ENCODE measurements around the gene CFAP74.
A peak's percentile ranks its signal among the peaks of the same experiment; 100 is the strongest.

The CFAP74 gene

DNA sequence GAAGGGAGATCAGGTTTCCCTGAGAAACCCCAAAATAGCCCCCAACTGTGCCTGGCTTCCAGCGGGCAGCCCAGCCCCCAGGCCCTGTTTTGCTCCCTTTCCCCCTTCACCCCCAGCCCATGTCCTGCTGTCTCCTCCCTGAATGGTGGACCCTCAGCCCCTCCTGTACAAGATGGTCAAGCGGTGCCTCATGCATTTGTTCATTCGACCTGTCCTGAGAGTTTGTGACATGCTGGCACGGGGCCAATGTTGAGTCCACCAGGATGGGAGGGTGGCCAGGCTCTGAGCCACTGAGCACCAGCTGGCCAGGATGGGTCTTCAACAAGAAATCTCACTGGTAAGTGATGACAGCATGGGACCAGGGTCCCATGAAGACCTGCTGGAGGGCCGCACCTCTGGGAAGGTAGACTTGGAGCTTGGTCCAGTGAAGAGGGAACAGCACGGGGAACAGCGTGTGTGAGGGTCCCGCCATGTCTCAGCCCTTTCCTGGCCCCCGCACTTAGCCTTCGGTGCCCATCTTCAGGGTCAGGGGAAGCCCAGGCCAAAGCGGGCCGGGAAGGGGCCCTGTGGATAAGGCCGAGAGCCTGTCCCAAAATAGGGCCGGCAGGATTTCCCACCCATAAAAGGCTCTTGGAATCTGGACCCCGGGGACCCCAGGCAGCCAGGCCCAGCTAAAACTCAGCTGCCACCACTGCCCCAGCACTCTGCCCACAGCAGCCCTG is 88.5 kb downstream of the CFAP74 start, which contains the start of gene CALML6:
Gene CALML6, plus strand, starts transcription at position 290 of the 722 bp plus-strand sequence. Its CDS starts 21 bp downstream, at position 311.
- no peak for DNase-seq

- no peak for DNase-seq
These were observed 89.2 kb downstream of the CFAP74 start for GRCh38 chr1:1914101-1914970.

GRCh38 chr1:1911350-1912041 is 92.1 kb downstream of the CFAP74 start:
- DNase-seq, result no peak

- DNase-seq, result no peak
These were observed 92.8 kb downstream of the CFAP74 start for GRCh38 chr1:1910651-1911331.

DNA sequence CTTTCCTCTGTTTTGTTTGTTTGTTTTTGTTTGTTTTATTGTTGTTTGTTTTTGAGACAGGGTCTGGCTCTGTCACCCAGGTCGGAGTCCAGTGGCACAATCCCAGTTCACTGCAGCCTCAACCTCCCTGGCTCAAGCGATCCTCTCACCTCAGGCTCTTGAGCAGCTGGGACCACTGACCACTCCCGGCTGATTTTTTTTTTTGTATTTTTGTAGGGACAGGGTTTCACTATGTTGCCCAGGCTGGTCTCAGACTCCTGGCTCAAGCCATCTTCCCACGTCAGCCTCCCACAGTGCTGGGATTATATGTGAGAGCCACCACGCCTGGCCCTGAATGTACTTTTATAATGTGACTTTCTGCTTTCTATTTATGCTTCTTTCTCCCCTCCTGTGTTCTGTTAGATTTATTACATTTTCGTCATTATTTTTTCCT is 93.5 kb downstream of the CFAP74 start:
- DNase-seq, result no peak

DNA sequence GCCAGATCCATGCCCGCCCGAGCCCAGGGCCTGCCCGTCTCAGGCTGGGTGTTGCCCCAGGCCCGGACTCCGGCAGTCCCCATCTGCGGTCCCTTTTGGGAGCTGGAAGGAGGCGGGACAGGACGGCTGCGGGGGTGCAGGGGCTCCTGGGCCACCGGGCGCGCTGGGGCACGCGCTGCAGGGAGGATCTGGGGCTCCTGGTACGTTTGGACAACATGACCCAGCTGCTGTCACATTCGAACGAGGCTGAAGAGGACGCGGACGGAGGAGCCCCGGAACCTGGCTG is 95.1 kb downstream of the CFAP74 start:
- no peak for DNase-seq

- DNase-seq, result no peak
These were observed 96.4 kb downstream of the CFAP74 start for GRCh38 chr1:1907098-1907736.

DNA sequence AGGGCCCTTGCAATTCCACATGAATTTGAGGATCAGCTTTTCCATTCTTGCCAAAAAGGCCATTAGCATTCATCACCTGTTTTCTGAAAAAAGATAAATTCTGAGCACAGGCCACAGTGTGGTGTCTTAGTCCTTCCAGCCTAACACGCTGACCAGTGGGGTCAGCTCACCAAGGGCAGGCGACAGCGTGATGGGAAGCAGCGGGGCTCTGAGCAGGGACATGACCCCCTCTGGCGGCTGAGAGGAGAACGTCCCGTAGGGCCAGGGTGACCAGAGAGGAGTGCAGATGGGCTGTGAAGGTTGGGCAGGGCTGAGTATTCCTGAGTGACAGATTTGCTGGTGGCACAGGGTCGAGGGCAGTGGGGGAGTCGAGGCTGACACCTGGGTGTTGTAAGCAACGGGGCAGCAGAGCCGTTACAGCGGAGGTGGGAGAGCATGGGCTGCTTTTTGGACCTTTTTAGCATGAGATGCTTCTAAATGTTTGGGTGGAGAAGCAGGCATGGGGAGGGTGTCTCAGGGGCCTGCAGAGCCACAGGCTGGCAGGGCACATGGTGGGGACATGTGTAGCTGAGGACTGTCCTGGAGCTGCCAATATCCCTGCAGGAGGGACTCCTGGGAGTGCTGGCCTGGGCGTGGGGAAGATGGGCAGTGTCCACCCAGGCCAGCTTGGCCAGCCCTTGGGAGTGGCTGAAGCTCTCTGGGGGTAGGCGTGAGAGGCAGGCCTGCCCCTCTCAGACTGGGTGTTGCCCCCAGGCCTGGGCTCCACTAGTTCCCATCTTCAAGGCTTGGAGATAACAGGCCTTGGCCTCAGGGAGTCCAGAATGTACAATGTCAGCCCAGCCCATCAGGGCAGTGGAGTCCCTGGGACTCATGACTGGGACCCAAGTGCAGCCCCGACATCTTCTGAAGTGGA is 97.1 kb downstream of the CFAP74 start:
- peak; percentile 81 to 83 for DNase-seq

DNA sequence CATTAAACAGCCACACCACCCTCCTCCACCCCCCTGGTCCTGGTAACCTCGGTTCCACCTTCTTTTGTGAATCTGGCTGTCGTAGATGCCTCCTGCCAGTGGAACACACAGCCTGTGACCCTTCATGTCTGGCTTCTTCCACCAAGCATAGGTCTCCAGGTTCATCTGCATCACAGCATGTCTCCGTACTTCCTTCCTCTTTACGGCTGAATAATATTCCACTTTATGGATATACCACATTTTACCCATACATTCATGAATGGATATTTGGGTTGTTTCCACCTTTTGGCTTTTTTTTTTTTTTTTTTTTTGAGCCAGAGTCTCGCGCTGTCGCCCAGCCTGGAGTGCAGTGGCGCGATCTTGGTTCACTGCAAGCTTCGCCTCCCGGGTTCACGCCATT is 100.4 kb downstream of the CFAP74 start:
- no peak for DNase-seq

- DNase-seq, result no peak
These were observed 101.8 kb downstream of the CFAP74 start for GRCh38 chr1:1901641-1902294.

DNA sequence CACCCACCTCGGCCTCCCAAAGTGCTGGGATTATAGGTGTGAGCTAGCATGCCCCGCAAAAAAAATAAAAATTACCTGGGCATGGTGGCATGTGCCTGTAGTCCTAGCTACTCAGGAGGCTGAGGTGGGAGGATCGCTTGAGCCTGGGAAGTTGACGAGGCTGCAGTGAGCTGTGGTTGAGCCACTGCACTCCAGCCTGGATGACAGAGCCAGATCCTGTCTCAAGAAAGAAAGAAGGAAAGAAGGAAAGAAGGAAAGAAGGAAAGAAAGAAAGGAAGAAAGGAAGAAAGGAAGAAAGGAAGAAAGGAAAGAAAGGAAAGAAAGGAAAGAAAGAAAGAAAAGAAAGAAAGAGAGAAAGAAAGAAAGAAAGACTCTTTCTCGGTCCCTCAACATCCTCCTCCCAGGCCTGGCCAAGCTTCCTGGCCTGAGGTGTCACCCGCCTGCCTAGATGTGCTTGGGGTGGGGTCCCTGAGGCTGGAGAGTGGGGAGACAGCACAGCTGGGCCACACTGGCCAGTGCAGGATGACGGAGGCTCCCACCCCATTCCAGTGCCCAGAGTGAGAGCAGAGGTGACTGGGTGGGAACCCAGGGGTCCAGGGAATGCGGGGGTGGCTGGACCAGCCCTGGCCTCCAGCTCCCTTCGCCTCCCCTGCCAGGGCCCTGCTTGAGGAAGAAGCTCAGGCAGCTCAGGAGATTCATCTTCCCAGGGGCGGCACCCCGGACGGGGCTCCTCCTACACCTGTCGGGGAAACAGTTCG is 102.5 kb downstream of the CFAP74 start:
- no peak for DNase-seq

- no peak for DNase-seq
These were observed 103.6 kb downstream of the CFAP74 start for GRCh38 chr1:1899967-1900327.

GRCh38 chr1:1899266-1899966 is 104.2 kb downstream of the CFAP74 start:
- DNase-seq, result peak in 1 of 2 experiments; percentile 44

DNA sequence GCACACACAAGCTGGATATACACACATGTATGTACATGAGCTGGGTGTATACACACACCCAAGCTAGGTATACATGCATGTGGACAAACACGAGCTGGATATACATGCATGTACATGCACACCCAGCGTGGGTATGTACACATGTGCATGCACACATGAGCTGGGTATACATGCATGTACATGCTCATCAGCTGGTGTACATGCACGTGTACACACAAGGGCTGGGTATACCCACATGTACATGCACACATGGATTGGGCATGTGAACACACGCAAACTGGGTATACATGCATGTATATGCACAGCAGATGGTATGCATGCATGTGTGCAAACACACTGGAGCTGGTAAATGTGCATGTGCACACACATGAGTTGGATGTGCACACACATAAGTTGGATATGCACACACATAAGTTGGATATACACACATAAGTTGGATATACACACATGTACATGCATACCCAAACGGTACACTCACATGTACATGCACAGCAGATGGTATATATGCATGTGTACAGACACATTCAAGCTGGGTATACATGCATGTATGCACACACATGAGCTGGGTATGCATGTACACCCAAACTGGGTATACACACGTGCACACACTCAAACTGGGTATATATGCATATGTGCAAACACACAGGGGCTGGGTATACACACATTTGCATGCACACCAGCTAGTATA is 105.2 kb downstream of the CFAP74 start:
- DNase-seq, result no peak

DNA sequence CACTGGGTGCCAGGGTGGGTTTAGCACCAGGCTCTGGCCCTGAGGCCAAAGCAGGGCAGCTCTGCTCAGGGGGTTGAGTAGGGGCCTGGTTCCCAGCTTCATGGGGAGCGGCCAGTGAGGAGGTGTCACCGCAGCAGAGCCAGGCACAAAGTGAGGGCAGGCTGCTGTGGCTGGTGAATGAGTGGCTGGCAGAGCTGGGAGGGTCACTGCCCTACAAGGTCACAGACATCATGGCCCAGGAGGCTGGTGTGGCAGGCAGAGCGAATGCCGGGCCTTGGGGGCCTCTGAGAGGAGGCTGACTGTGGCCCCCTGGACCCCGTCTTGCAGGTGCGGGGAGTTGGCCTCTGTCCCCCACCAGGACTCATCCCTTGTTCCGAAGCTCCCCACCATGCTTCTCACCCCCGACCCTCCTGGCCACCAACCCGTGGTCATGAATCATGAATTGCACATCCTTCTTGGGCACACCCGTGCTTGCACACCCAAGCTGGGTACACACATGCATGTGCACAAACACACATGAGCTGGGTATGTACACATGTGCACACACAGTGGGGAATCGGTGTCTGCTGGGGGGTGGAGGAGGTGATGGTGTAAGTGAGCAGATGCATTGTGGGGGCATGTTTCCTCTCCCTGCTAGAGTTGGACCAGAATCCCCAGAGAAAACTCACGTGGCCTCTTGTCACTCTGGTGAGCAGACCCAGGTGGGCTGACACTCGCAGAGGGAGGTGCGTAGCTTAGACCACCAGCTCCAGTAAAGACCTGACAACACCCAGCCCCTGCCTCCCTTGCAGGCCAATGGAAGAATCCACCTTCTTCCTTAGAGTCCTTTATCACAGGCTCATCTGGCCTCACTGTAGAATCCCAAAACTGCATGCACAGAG is 107.9 kb downstream of the CFAP74 start:
- no peak for DNase-seq

DNA sequence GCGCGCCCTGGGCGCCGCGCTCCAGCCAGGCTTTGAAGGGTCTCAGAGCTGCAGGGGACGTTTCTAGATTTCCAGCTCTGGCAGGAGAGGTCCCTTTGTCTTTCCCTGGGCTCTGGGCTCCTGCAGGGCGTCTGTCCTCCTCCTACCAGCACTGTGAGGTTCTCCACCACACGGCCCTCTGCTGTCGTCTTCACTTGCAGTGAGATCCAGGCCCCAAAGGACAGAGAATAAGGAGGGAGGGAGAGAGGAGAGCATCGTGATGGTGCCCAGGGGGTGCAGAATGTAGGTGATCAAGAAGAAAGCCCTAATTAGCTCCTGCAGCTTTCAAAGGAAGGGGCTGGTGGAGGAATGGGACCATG is 108.5 kb downstream of the CFAP74 start:
- no peak for DNase-seq

DNA sequence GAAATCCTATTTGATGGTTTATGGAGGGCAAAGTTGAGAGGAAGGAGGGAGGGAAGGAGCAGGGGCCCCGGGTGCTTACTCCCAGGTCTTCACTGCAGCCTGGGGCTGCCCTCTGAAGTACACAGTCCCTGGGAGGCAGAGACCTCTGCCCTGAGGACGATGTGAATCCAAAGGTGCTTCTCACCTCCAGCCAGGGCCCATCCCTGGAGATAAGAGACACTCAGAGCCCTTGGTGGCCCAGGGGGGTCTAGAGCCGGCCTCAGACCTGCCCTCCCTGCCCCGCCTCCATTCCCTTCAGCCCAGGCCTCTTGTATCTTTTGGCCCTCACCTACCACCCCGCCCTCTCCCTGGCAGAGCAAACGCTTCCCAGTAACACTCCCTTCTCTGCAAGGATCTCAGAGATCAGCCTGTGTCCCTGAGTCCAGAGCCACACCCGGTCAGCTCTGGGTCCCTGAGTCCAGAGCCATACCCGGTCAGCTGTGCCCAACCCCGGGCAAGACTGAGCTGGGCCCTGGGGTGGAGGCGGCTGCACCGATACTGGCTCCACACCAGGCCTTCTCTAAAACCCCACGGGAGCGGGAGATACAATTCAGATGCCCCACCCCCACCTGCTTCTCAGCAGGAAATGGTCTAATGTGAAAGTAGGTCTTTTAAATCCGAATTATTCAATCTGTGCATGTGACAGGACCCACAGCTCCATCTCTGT is 109.1 kb downstream of the CFAP74 start:
- no peak for DNase-seq

Measured in activated T-cell treated with anti-CD3 and anti-CD28 coated beads, Interleukin-2, amount 50 U/mL, for 48 hours (primary cell).